Effector memory CD4-positive, alpha-beta T cell (primary cell): ENCODE measurements around the gene FBLN1.

Experiments used
- DNase-seq, 3 donors: peaks; one replicate each; pipeline ENCODE4 v3.0.0-alpha.2; 2020
- H3K27ac ChIP-seq: 2 replicates; pipeline ENCODE4 v1.7.0; 2013; ENCODE audit warnings: mild to moderate bottlenecking, low read length, moderate library complexity; ENCODE audit not compliant: insufficient read depth, poor library complexity, severe bottlenecking
- H3K27me3 ChIP-seq: replicated peaks from 2 replicates; pipeline ENCODE4 v1.7.0; 2013; ENCODE audit warnings: mild to moderate bottlenecking, low read length; ENCODE audit not compliant: insufficient read depth, control insufficient read depth, poor library complexity, severe bottlenecking
- H3K36me3 ChIP-seq: 2 replicates; pipeline ENCODE4 v1.7.0; 2013; ENCODE audit warnings: mild to moderate bottlenecking, low read length, moderate library complexity; ENCODE audit not compliant: control insufficient read depth, insufficient read depth
- H3K4me1 ChIP-seq: 2 replicates; pipeline ENCODE4 v1.7.0; 2013; ENCODE audit warnings: low read length, mild to moderate bottlenecking; ENCODE audit not compliant: control insufficient read depth, insufficient read depth, poor library complexity, severe bottlenecking
- H3K4me3 ChIP-seq: 2 replicates; pipeline ENCODE4 v1.7.0; 2013; ENCODE audit warnings: low read length, low read depth, mild to moderate bottlenecking; ENCODE audit not compliant: insufficient read depth, poor library complexity, severe bottlenecking
- H3K9me3 ChIP-seq: 2 replicates; pipeline ENCODE4 v1.7.0; 2013; ENCODE audit warnings: mild to moderate bottlenecking, low read length, moderate library complexity; ENCODE audit not compliant: control insufficient read depth

Gene FBLN1

DNA sequence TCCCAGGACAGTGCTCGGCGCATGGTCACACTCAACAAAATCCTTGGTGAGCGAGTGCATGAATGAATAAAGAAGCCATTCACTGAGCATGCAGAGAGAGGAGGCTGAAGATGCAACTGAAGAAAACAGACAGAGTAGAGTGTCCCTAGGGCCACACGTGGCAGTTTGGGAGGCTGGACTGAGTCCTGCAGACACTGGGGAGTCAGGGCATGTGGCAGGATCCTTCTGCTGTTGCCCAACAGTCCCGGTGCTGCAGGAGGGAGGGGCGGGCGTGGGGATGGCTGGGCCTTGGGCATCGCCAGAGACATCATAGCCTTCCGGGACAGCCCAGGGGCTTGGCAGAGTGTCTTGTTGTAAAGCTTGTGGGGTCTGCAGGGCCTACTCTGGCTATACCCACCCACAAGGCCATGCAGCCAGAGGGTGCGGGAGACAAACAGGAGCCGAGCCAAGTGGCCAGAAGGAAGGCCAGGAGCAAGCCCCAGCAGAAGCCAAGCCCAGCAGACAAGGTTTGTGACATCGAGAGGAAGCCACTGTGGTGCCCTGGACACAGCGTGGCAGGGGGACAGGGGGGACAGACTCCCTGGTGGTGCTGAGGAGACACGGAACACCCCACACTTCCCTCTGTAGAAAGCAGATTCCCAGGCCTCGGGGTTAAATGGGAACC is 26.7 kb upstream of the FBLN1 start:
- peaks cover 3% of the 10 kb centered on the region for H3K27me3 ChIP-seq
- DNase-seq: no peak
- no peaks in the 10 kb centered on the region for H3K36me3 ChIP-seq
- no peak overlapping the region for H3K27ac ChIP-seq
- no peaks in the 10 kb centered on the region for H3K9me3 ChIP-seq
- H3K4me1 ChIP-seq: no peaks in the 10 kb centered on the region
- no peak overlapping the region for H3K4me3 ChIP-seq

DNA sequence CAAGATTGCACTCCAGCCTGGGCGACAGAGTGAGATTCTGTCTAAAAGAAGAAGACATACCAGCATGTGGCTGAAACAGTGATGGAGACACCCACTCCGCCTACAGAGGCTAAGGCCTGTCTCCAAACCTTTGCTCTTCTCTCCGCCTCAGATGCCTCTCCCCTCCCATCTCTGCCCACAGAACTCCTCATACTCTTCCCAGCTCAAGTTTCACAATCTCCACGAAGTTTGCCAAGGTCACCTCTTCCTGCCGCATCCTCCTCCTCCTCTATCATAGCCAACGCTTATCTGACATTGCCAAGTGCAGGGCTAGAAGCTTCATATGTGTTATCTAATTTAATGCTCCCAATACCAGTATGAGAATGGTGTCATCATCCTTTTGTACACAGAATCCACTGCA is 25.9 kb upstream of the FBLN1 start:
- no peaks in the 10 kb centered on the region for H3K9me3 ChIP-seq
- no peak overlapping the region for H3K27ac ChIP-seq
- H3K4me3 ChIP-seq: no peak overlapping the region
- no peaks in the 10 kb centered on the region for H3K36me3 ChIP-seq
- peaks cover 3% of the 10 kb centered on the region for H3K27me3 ChIP-seq
- H3K4me1 ChIP-seq: no peaks in the 10 kb centered on the region
- DNase-seq: no peak

DNA sequence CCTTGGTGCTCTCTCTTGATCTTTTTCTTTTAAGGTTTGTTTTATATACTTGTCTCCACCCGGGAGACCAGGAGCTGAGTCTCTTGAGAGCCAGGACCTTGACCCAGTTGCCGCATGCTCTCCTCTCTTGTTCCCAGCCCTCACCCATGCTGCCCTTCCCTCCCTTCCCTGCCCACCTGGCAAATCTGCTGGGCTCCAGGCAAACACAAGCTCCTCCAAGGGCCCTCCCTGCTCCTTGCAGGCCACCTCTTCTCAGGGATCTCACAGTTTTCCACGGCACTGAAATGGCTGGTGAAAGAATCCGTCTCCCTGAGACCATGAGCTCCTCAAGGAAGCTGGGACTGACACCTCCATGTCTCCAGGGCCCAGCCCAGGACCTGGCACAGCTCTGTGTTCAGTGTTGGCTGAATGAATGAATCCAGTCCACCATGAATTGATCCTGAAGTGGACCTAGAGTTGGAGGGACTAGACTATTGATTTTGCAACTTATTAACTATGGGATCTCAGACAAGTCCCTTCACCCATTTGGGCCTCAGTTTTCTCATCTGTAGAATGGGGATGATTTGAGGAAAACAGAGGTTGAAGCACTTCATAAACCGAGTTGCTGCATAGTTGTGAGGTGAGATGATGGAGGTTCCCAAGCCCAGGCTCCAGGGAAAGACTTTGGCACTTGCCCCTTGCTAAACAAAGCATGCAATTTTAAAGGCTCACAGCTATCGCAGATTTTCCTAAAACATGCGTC is 25.1 kb upstream of the FBLN1 start:
- H3K4me1 ChIP-seq: no peaks in the 10 kb centered on the region
- peaks cover 3% of the 10 kb centered on the region for H3K27me3 ChIP-seq
- DNase-seq: no peak
- no peaks in the 10 kb centered on the region for H3K36me3 ChIP-seq
- no peak overlapping the region for H3K27ac ChIP-seq
- H3K4me3 ChIP-seq: no peak overlapping the region
- H3K9me3 ChIP-seq: no peaks in the 10 kb centered on the region

DNA sequence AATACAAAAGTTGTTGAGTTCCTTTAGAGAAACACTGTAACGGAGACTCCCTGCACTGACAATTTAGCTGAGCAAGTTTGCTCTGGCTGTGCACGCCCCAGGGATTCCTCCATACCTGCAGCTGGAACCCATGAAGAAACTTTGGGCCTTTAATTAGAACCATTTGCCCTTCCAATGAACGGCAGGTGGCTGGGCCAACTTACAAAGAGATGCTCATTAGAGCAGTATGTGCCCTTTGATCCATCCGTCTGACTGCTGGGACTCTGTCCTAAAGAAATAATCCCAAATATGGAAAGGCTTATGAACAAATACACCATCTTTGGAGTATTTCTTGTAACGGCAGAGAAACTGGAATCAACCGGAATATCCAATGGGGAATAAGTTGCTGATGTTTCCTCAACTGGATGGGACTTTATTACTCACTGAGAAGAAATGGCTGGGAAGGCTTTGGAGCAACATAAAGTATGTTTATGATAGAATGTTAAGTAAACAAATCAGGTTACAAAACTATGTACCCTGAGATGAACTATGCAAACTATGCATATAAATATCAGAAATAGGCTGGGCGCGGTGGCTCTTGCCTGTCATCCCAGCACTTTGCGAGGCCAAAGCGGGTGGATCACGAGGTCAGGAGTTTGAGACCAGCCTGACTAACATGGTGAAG is 24.4 kb upstream of the FBLN1 start:
- DNase-seq: no peak
- no peaks in the 10 kb centered on the region for H3K9me3 ChIP-seq
- no peaks in the 10 kb centered on the region for H3K36me3 ChIP-seq
- no peak overlapping the region for H3K4me3 ChIP-seq
- no peaks in the 10 kb centered on the region for H3K4me1 ChIP-seq
- H3K27me3 ChIP-seq: peaks cover 3% of the 10 kb centered on the region
- no peak overlapping the region for H3K27ac ChIP-seq

DNA sequence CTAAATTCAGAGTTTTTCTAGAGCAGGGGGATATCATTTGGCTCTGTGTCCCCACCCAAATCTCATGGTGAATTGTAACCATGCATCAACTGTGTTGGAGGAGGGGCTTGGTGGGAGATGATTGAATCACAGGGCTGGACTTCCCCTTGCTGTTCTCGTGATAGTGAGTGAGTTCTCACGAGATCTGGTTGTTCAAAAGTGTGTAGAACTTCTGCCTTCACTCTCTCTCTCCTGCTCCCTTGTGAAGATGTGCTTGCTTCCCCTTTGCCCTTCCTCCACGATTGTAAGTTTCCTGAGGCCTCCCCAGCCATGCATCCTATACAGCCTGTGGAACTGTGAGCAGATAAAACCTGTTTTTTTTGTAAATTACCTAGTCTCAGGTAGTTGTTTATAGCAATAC is 22.0 kb upstream of the FBLN1 start:
- no peaks in the 10 kb centered on the region for H3K4me1 ChIP-seq
- H3K4me3 ChIP-seq: no peak overlapping the region
- no peak overlapping the region for H3K27ac ChIP-seq
- H3K27me3 ChIP-seq: no peaks in the 10 kb centered on the region
- H3K9me3 ChIP-seq: no peaks in the 10 kb centered on the region
- no peaks in the 10 kb centered on the region for H3K36me3 ChIP-seq
- no peak for DNase-seq

DNA sequence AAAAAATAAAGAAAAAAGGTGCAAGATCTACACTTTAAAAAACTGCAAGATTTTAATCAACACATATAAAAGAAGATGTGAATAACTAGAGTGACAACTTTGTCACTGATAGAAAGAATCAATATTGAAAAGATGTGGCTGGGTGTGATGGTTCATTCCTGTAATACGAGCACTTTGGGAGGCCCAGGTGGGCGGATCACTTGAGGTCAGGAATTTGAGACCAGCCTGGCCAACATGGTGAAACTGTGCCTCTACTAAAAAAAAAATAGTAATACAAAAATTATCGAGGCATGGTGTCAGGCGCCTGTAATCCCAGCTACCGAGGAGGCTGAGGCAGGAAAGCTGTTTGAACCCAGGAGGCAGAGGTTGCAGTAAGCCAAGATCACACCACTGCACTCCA is 21.0 kb upstream of the FBLN1 start:
- Histone ChIP-seq H3K27ac (no peak overlapping the region), H3K36me3 (no peaks in the 10 kb centered on the region), H3K27me3 (no peaks in the 10 kb centered on the region), H3K4me1 (no peaks in the 10 kb centered on the region), H3K4me3 (no peak overlapping the region), H3K9me3 (no peaks in the 10 kb centered on the region)
- DNase-seq: no peak

DNA sequence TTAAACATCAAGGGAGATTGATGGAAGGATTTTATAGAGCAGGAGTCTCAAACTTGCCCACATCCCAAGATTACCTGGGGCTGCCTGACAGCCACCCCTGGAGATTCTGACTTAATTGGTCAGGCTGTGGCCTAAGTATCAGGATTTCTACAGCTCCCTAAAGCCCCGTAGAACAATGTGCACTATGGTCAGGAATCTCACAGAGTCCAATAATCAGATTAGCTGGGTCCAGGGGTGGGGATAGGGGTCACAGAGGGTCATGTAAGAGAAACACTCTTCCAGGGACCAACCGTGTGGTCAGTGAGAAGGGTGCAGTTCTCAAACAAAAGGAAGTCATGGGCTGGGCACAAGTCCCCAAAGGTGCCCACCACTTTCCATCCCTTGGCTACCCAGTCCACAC is 20.5 kb upstream of the FBLN1 start:
- H3K4me3 ChIP-seq: no peak overlapping the region
- no peak for DNase-seq
- H3K36me3 ChIP-seq: no peaks in the 10 kb centered on the region
- no peak overlapping the region for H3K27ac ChIP-seq
- no peaks in the 10 kb centered on the region for H3K27me3 ChIP-seq
- H3K4me1 ChIP-seq: no peaks in the 10 kb centered on the region
- H3K9me3 ChIP-seq: no peaks in the 10 kb centered on the region

DNA sequence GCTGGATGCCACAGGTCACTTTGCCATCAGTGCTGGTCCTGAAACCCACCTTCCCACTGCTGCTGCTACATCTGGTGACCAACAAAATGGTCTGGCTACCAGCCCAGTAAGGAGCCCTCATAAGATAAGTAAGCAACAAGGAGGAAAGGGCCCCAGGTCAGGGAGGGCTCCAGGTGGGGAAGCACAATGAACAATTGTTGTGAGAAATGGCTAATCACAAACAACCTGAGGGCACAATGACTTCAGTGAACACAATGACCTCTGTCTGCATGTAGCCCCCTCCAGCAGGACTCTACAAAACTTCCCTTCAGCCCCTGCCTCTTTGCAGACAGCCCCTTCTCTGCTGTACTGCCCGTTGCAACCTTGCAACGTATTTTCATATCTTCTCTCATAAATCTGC is 19.4 kb upstream of the FBLN1 start:
- Histone ChIP-seq H3K4me3 (no peak overlapping the region), H3K27me3 (no peaks in the 10 kb centered on the region)
- no peak for DNase-seq

DNA sequence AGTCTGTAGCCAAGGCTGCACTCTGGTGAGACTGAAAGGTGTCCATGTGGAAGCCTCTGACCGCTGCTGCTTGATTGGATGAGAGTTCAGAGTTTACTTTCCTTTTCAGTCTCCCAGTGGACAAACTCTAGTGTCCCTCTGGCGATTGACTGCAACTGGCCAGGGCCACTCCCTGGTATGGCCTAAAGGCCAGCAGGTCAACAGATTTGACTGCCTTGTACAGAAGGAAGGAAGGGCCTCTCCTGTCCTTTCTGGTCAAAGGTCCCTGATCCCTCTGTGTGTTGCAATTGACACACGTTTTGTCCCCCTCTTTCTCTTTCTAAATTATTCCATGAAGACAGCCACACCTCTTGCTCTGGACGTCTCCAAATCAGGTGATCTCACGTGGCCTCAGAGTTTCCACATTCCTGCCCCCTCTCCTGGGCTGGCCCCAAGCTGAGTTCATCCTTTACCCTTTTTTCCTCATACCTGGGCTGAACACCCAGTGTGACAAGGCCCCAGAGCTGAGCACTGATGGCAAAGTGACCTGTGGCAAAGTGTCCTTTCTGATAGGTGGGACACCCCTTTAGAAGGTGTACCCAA is 18.7 kb upstream of the FBLN1 start:
- Histone ChIP-seq H3K27me3 (no peaks in the 10 kb centered on the region), H3K4me1 (no peaks in the 10 kb centered on the region), H3K36me3 (no peaks in the 10 kb centered on the region), H3K9me3 (no peaks in the 10 kb centered on the region), H3K27ac (no peak overlapping the region), H3K4me3 (no peak overlapping the region)
- no peak for DNase-seq

More for the DNA sequence above, 19.4 kb upstream of the FBLN1 start:
- Histone ChIP-seq H3K4me1 (no peaks in the 10 kb centered on the region), H3K27ac (no peak overlapping the region), H3K9me3 (no peaks in the 10 kb centered on the region), H3K36me3 (no peaks in the 10 kb centered on the region)

DNA sequence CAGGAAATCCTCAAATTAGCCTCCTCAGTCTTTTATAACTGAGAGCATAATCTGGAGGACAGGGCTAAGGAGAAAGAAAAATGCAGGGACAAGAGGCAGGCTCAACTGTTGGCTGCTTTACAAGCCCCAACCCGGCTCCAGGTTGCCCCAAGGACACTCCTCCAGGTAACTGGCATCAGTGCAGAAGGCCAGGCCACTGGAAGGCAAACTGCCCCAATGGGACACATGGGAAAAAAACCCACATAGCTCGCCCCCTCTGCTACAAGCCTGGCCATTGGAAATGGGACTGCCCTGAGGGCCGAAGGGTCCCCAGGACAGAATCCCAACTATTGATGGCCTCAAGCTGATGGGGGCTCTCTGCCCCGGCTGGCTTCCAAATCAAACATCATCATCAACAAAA is 17.9 kb upstream of the FBLN1 start:
- no peaks in the 10 kb centered on the region for H3K4me1 ChIP-seq
- H3K9me3 ChIP-seq: no peaks in the 10 kb centered on the region
- H3K27me3 ChIP-seq: no peaks in the 10 kb centered on the region
- no peak for DNase-seq
- no peaks in the 10 kb centered on the region for H3K36me3 ChIP-seq
- H3K4me3 ChIP-seq: no peak overlapping the region
- H3K27ac ChIP-seq: no peak overlapping the region
